Activated CD4-positive, alpha-beta T cell treated with anti-CD3 and anti-CD28 coated beads, Interleukin-2, amount 50 U/mL, for 4 hours (primary cell): ENCODE measurements around the gene TBX2.

Experiments used
- DNase-seq, 2 experiments: peaks; one replicate each; pipeline ENCODE4 v3.0.0-alpha.2; 2020

The TBX2 gene

GRCh38 chr17:61402978-61403800 lies 3.5 kb downstream of the TBX2 start:
- DNase-seq, result no peak

DNA sequence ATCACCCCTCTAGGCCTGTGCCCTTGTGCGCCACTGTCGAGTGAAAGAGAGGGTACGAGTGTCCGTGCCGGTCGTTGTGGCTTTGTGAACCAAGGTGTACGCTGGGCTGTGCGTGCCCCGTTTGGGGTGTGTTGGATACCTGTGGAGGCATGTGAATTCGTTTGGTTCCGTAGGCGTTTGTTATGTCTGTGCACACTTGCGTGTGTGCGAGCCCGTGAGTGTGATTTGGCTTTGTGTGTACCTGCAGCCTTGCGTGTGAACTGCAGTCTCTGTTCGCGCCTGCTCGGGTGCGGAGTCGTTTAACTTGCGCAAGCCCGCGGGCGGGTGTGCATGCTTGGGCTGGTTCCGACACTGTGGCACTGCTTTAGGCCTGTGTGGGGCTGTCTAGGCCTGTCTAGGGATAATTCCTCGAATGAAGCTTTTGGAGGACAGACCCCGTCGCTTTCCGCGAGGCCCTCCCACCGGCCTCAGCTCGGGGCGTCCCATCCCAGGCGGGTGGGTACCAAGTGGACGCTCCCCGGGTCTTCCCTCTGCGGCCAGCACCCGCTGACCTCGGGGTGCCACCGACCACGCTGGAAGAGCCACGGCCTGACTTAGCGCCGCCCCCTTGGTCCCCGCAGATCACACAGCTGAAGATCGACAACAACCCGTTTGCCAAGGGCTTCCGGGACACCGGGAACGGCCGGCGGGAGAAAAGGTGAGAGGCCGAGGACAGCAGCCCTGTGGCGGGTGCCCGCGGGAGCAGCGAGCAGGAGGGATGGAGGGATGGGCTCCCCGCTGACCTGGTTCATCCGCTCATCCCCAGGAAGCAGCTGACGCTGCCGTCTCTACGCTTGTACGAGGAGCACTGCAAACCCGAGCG lies 4.4 kb downstream of the TBX2 start:
- DNase-seq, result no peak

- DNase-seq, result no peak
Measured at GRCh38 chr17:61404663-61404912, 4.9 kb downstream of the TBX2 start.

- DNase-seq, result no peak
Measured at GRCh38 chr17:61404913-61405685, 5.5 kb downstream of the TBX2 start.

- DNase-seq, result no peak
Measured at GRCh38 chr17:61405686-61406536, 6.3 kb downstream of the TBX2 start.

DNA sequence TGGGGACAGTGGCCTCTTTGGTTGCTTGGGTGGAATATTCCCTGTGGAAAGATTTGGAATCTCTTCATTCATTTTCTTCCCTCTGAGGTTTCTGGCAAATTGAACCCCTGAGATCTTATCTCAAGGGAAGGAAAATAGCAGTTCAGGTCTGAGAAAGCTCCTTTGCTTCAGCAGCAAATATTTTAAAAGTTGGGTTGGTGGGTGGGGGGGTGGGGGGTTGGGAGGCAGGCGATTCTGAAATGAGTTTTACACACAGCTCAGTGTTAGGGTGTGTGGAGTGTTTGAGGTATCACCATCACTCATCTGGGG lies 6.8 kb downstream of the TBX2 start:
- no peak for DNase-seq

DNA sequence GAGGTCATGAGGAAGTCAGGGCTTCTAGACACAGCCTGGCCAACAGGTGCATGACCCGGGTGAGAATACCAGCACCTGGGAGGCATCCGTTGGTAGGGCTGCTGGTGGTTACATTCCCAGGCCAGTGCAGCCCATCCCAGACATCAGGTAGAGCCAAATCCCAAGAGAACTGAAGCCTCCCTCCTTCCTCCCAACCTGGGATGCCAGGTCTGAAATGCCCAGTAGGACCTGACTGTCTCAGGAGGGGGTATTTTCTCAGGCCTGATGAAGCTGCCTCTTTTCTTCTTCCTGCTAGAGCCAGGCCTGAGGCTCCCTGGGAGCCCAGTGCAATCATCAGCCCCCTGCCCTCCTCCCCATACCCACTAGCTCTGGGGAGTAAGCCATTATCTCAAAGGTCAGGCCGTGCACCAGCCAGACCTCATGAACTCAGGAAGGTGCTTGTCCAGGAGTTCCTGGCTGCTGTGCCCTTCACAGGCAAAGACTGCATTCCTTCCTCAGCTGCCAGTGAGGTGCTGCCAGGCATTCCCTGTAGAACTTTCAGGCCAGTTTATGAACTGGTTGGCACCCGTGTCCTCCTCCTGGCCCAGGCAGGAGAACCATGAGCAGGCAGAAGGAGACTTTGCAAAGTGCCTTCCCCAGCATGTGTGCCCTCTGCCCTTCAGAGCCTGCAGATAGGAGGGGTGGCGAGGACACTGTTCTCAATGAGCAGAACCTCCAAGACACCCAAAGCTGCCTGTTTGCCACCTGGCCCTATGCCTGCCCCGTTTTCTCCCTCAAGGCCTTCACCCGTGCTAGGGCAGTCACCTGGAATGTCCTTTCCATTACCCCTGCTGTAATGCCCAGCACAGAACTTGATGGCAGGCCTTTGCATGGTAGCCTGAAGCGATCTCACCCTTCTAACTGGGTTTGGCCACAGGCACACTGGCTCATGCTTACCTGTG lies 7.6 kb downstream of the TBX2 start:
- DNase-seq, result no peak

- DNase-seq, result no peak
Measured at GRCh38 chr17:61408151-61409041, 8.8 kb downstream of the TBX2 start.

DNA sequence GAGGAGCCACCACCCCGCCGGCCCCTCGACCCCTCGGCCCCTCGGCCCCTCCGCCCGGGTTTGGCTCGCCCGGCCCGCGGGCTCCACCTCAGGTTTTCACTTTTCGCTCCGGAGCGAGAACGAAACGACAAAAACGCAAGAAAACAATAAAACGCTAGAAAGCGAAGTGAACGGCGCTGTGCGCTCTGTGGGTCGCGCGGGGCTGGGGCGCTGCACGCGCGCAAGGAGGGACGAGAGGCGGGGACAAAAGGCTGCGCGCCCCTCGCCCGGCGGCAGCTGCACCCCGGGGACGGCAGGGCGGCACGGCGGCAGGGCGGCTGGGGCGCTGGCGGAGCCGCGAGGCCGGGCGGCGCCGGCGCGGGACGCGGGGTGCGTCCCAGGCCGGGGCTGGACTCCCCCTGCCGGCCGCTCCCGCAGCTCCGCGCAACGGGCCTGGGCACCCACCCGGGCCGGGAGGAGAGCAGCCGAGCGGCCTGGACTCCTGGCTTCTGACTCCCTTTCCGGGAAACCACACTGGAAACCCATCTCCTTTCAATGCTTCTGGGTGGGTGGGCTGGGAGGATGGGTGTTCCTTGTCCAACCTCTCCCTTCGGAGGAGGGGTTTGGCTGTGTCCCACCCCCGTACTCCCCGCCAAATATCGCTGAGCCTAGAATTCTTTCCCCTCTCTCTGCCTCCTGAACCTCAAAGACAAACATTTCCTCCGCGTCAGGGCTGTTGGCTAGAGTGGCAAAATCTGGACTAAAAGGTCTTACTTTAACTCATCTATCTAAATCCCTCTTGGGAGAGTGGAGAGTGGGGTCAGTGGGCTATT lies 9.9 kb downstream of the TBX2 start:
- no peak for DNase-seq

DNA sequence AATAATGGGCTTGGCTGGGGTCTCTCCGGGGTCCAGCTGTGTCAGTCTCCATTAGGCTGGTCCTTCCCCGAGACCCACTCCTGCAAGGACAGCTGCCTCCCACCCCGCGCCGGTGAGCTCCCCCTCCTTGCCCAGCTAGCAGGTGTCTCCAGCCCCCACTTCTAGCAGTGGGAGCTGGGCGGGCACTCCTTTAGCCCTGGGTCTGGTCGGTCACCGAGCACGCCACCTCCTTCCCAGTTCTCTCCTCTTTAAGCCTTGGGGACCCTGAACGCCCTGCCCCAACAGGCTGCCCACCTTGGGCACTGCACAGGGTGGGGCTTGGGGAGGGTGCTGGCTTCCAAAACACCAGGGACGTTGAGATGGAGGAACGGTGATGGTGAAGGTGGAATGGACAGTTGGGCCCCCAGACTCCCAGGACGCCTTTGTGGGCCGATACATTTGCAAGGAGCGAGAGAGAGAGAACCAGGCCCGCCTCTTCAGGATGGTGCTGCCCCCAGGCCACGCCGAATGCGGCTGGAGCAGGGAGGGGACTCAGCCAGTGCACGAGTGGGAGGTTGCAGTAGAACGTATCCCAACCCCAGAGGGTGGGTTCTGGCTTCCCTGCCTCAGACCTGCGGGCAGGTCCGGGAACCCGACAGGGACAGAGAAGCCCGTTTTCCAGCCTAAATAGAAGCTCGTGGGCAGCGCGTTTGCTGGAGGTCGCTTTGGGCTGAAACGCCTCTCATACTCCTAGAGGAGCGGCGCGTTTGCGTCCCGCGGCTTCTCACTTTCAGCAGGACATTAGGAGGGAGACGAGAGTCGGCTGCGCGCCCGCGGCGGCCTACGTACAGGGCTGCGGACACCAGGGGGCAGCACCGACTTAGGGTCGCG lies 10.7 kb downstream of the TBX2 start:
- peak; percentile 68 to 72 for DNase-seq

GRCh38 chr17:61411011-61411260 lies 11.3 kb downstream of the TBX2 start:
- no peak for DNase-seq

- DNase-seq, result no peak
Measured at GRCh38 chr17:61411261-61412142, 11.9 kb downstream of the TBX2 start.

- DNase-seq, result peak; percentile 69 to 71
Measured at GRCh38 chr17:61412143-61412859, 12.7 kb downstream of the TBX2 start.

- DNase-seq, result no peak
Measured at GRCh38 chr17:61412860-61413660, 13.4 kb downstream of the TBX2 start.

- DNase-seq, result no peak
Measured at GRCh38 chr17:61413661-61414126, 14.1 kb downstream of the TBX2 start.
